Kidney (tissue), 14 donors: ENCODE measurements around the gene DHX36. TPM values are rescaled to one million over a fixed set of nuclear protein-coding genes. Genes with fewer than 3 reads are reported as not detected.

Experiments used
- DNase-seq, 5 donors: peaks; one replicate each; pipeline ENCODE4 v3.0.0-alpha.2; 2013 to 2020
- FAIRE-seq: peaks from 2 replicates; lab custom pipeline; 2012; peaks lifted over from hg19 to GRCh38; lab: Jason Lieb, UNC
- H3K27ac ChIP-seq, 2 donors: one replicate each; pipeline ENCODE4 v1.7.0; 2013; ENCODE audit warnings: low read depth in 2 of 2, low read length in 2 of 2, inconsistent platforms in 1 of 2
- H3K27me3 ChIP-seq: one replicate; pipeline ENCODE4 v1.7.1; 2013; ENCODE audit warnings: low read length, inconsistent platforms; ENCODE audit not compliant: control insufficient read depth, insufficient read depth
- H3K36me3 ChIP-seq, 3 donors: one replicate each; pipeline versions ENCODE4 v1.7.0 to v1.7.1; 2013; ENCODE audit warnings: low read length in 3 of 3, control low read depth in 1 of 3, inconsistent platforms in 1 of 3; ENCODE audit not compliant: insufficient read depth in 3 of 3, control insufficient read depth in 2 of 3
- H3K4me1 ChIP-seq, 3 donors: one replicate each; pipeline versions ENCODE4 v1.7.0 to v1.7.1; 2013; ENCODE audit warnings: low read length in 3 of 3, inconsistent platforms in 1 of 3, low read depth in 1 of 3; ENCODE audit not compliant: control insufficient read depth in 2 of 3, insufficient read depth in 2 of 3
- H3K4me3 ChIP-seq, 3 donors: one replicate each; pipeline versions ENCODE4 v1.7.0 to v1.8.1; 2013; ENCODE audit warnings: low read length in 3 of 3, control low read depth in 1 of 3, inconsistent platforms in 1 of 3
- H3K9ac ChIP-seq, 3 donors: one replicate each; pipeline versions ENCODE4 v1.7.0 to v1.7.1; 2013; ENCODE audit warnings: low read length in 3 of 3, control low read depth in 1 of 3, inconsistent platforms in 1 of 3
- H3K9me3 ChIP-seq, 3 donors: one replicate each; pipeline versions ENCODE4 v1.7.0 to v1.7.1; 2013; ENCODE audit warnings: low read length in 3 of 3, control low read depth in 1 of 3, inconsistent platforms in 1 of 3; ENCODE audit not compliant: control insufficient read depth in 2 of 3, insufficient read depth in 1 of 3
- CTCF ChIP-seq: IDR thresholded peaks from 3 replicates; pipeline ENCODE4 v1.5.1; 2012; ENCODE audit warnings: mild to moderate bottlenecking, moderate library complexity, borderline replicate concordance; ENCODE audit not compliant: insufficient read depth; ENCODE audit errors: extremely low read depth
- intact Hi-C: fragments of 100-400 bp; cut with DNase I; formaldehyde crosslinking; loops from one replicate; pipeline ENCODE4 v1.11.1; 2022
- polyA plus RNA-seq: library from polyadenylated mRNA; stranded (reverse); fragments of 350-450 nt; fragmentation: Illumina TruSeq; extraction: RNeasy Lipid Tissue Mini Kit (QIAGEN cat#74804); gene quantifications from one replicate; pipeline ENCODE4 v1.2.3, GENCODE V29; 2014; ENCODE audit warnings: low read depth, low replicate concordance; ENCODE audit not compliant: insufficient read depth
- total RNA-seq: library from RNA; stranded (reverse); fragmentation: NEBNext Ultra II Directional; extraction: Animal tissue kit (Norgen Biotek cat#: 25700); gene quantifications from one replicate; pipeline ENCODE4 v1.2.1, GENCODE V29; 2021
- donor health status: control.
- donor health status: control.
- donor health status: control.
- donor health status: control.
- donor health status: control.
- donor health status: DM: yes; HTN: yes; CAD: no.
- donor health status: Normal renal cell carcinoma (clear cell type).

DHX36 gene
- total and polyA plus RNA-seq, 2 donors from 2014 or later, result 19.8 to 76.7 TPM

- FAIRE-seq, result no peak
- no peak overlapping the region for H3K27ac ChIP-seq
- TF ChIP-seq CTCF, result no peak
These were observed 10.1 kb downstream of the DHX36 start for GRCh38 chr3:154314152-154314551.

GRCh38 chr3:154310840-154311239 lies 13.4 kb downstream of the DHX36 start:
- Histone ChIP-seq H3K4me1 (peaks cover 0 to 5% (median 0%) of the 10 kb centered on the region in 3 donors), H3K9ac (no peak overlapping the region), H3K27me3 (no peaks in the 10 kb centered on the region), H3K36me3 (peaks cover 8 to 41% (median 10%) of the 10 kb centered on the region in 3 donors), H3K4me3 (no peak overlapping the region), H3K27ac (no peak overlapping the region), H3K9me3 (no peaks in the 10 kb centered on the region)
- DNase-seq, result no peak
- no peak for TF ChIP-seq CTCF
- FAIRE-seq, result no peak
- intact Hi-C loops, result no loop called here

More at GRCh38 chr3:154314152-154314551, 10.1 kb downstream of the DHX36 start:
- no peak overlapping the region for H3K9ac ChIP-seq
- no peaks in the 10 kb centered on the region for H3K9me3 ChIP-seq
- DNase-seq, result no peak
- intact Hi-C loops, result no loop called here
- no peak overlapping the region for H3K4me3 ChIP-seq
- no peaks in the 10 kb centered on the region for H3K4me1 ChIP-seq
- H3K27me3 ChIP-seq, result no peaks in the 10 kb centered on the region
- peaks cover 6 to 27% (median 8%) of the 10 kb centered on the region in 3 donors for H3K36me3 ChIP-seq

GRCh38 chr3:154307363-154307762 lies 16.9 kb downstream of the DHX36 start:
- no peak overlapping the region for H3K27ac ChIP-seq
- H3K27me3 ChIP-seq, result no peaks in the 10 kb centered on the region
- no peaks in the 10 kb centered on the region for H3K9me3 ChIP-seq
- H3K4me1 ChIP-seq, result peaks cover 0 to 5% (median 0%) of the 10 kb centered on the region in 3 donors
- peaks cover 7 to 47% (median 17%) of the 10 kb centered on the region in 3 donors for H3K36me3 ChIP-seq
- intact Hi-C loops, result no loop called here
- DNase-seq (no peak), FAIRE-seq (no peak)
- no peak for TF ChIP-seq CTCF
- no peak overlapping the region for H3K4me3 ChIP-seq
- no peak overlapping the region for H3K9ac ChIP-seq

GRCh38 chr3:154304936-154305335 lies 19.4 kb downstream of the DHX36 start:
- Histone ChIP-seq H3K36me3 (peaks cover 11 to 62% (median 23%) of the 10 kb centered on the region in 3 donors), H3K9me3 (no peaks in the 10 kb centered on the region), H3K27me3 (no peaks in the 10 kb centered on the region), H3K4me3 (no peak overlapping the region), H3K4me1 (peaks cover 0 to 5% (median 0%) of the 10 kb centered on the region in 3 donors), H3K27ac (no peak overlapping the region), H3K9ac (no peak overlapping the region)
- intact Hi-C loops, result no loop called here
- DNase-seq, result no peak
- no peak for FAIRE-seq
- no peak for TF ChIP-seq CTCF
